Esophagus squamous epithelium (tissue), 4 donors: ENCODE results near the gene PRSS2.

Experiments
- CTCF ChIP-seq, 6 experiments: fragments of 450-650 bp in 4 of 6; fragments of 200-600 bp in 2 of 6; sonication (generic) in 2 of 6; IDR thresholded peaks; one replicate each; pipeline ENCODE4 v1.5.1; 2016 to 2019; ENCODE audit warnings: antibody characterized with exemption in 6 of 6, mild to moderate bottlenecking in 4 of 6, moderate library complexity in 4 of 6
- POLR2A ChIP-seq, 4 donors: fragments of 450-650 bp; IDR thresholded peaks; one replicate each; pipeline ENCODE4 v1.6.1; 2017; ENCODE audit warnings: antibody characterized with exemption in 4 of 4, mild to moderate bottlenecking in 4 of 4, moderate library complexity in 3 of 4

- TF ChIP-seq CTCF (IDR thresholded peaks at IDR 0.05) (no peak), POLR2A (IDR thresholded peaks at IDR 0.05) (no peak)
These were observed 21.8 kb downstream of the PRSS2 start for GRCh38 chr7:142792593-142792992.
